GM21619 (cell line): ENCODE measurements around the gene BPIFB3.
"Not testable (repeated sequence)": the region's sequence is repeated elsewhere in the genome, so short reads cannot be mapped to it uniquely, and the experiment has no call there.

Experiments used
- ATAC-seq: cut with Tn5 transposase; IDR thresholded peaks from one replicate; pipeline ENCODE4 v1.9.1; 2021; ENCODE audit not compliant: unreplicated experiment

The BPIFB3 gene

DNA sequence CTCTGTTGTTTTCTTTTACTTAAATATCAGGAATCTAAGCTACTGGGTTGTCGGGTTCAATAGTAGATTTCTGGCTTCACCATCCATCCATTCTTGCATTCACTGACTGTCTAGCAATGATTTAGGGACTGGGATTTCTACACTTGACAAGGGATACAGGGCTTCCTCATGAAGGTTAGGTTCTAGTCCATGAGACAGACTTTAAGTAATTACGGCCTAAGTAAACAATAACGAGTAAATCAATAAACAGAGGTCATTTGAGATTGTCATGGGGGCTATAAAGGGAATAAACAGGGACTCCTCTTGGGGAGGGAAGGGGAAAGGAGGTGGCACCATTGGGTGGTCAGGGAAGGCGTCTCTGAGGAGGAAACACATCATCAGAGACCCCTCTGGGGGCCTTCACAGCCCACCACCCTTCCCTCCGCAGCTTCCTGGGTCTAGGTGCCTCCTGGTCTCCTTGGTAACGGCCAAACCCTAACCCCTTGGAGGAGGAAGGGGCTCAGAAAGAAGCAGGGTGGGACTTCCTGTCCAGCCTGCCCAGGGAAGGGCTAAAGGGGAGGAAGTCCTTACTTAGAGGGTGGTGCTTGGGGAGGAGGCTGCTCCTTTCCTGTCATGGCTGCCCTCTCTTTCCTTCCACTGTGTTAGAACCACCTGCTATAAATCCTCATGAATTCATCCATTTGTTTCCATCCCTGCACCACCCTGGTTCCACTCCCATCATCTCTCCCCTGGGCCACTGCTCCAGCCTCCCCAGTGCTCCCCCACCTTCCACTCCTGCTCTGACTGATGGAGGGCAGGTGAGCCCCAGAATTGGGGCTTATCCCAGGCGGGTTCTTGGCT, 59.1 kb downstream of the BPIFB3 start:
- no peak for ATAC-seq

DNA sequence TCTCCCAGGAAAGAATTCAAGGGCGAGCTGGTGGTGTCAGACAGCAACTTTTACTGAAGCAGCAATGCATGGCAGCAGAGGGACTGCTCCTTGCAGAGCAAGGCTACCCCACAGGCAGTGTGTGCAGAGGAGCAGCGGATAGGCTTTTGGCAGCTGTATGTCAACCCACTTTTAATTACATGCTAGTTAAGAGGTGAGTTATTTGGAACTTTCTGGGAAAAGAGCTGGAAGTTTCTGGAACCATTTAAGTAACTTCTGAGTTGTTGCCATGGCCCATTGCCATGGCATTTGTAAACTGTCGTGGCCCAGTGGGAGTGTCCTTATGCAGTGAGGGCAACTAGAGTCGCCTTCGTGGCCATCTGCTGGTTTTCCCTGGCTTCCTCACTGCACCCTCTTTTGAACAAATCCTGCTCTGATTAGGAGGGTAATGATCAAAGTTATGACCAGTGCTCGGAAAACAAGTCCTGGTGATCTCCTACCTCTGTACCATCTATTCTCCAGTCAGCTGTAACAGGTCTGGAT, 59.7 kb downstream of the BPIFB3 start:
- no peak for ATAC-seq

DNA sequence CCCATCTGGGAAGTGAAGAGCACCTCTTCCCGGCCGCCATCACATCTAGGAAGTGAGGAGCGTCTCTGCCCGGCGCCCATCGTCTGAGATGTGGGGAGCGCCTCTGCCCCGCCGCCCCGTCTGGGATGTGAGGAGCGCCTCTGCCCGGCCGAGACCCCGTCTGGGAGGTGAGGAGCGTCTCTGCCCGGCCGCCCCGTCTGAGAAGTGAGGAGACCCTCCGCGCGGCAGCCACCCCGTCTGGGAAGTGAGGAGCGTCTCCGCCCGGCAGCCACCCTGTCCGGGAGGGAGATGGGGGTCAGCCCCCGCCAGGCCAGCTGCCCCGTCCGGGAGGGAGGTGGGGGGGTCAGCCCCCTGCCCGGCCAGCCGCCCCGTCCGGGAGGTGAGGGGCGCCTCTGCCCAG, 61.8 kb downstream of the BPIFB3 start:
- not testable (repeated sequence) for ATAC-seq

DNA sequence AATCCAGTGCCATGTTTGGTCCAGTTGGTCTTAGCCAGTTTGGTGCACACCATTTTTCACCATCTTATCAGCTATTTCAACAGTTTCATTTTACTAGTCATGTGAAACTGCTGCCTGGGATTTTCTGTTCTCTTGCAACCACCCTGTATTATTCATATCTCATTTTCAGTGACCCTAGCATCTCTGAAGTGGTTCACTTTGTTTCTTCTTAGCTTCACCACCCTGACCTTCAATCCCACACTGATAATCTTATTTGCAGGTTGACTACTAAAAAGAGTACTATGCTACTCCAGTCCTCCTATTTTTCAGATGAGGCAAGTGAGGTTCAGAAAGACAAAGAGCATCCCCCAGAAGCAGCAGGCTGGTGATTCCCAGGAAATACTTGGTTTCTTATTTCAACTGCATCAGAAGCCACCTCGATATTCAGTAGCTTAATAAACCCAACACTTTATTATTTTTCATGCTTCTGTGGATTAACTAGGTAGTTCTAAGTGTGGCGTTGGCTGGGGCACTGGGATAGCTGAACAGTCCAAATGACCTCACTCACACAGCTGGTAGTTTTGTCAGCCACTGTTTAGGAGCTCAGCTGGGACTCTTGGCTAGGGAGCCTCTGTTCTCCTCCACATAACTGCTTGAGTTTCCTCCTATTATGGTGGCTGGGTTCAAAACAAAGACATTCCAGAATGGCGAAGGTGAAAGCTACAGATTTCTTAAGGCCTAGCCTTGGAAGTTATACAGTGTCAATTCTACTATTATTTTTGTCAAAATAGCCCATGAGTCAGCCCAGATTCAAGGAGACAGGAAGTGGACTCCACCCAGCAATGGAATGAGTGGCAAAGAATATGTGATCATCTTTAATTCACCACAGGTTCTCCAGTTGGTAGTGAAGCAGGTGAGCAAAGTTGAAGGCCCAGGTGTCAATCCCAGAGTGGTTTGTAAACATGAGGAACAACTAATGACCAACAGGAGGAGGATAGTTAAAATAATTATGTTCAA, 66.3 kb downstream of the BPIFB3 start:
- ATAC-seq = no peak

DNA sequence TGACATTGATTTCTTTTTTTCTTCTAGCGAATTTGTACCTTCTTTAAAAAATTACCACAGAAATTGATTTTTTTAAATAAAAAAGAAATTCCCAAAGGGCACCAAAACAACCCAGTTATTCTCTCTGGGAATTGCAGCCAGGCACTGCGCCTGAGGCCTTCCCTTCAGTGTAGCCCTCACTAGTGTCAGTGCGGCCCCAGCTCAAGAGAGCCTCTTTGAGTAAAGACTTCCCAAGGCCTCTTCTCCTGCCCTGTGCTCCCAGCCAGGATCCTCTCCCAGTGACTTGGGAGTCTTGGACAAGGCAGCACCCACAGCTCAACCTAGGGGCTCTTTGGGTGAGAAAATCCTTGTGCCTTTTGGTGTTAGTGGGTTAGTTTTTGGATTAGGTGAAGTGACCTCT, 67.2 kb downstream of the BPIFB3 start:
- no peak for ATAC-seq

DNA sequence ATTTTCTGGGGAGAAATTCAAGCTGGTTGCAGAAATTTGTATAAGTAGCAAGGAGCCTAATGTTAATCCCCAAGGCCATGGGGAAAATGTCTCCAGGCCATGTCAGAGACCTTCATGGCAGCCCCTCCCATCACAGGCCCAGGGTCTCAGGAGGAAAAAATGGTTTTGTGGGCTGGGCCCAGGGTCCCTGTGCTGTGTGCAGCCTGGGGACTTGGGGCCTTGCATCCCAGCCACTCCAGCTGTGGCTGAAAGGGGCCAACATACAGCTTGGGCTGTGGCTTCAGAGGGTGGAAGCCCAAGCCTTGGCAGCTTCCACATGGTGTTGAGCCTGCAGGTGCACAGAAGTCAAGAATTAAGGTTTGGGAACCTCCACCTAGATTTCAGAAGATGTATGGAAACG, 68.6 kb downstream of the BPIFB3 start:
- ATAC-seq = not testable (repeated sequence)
